ENCODE measurements around the gene KIF12.

DNA sequence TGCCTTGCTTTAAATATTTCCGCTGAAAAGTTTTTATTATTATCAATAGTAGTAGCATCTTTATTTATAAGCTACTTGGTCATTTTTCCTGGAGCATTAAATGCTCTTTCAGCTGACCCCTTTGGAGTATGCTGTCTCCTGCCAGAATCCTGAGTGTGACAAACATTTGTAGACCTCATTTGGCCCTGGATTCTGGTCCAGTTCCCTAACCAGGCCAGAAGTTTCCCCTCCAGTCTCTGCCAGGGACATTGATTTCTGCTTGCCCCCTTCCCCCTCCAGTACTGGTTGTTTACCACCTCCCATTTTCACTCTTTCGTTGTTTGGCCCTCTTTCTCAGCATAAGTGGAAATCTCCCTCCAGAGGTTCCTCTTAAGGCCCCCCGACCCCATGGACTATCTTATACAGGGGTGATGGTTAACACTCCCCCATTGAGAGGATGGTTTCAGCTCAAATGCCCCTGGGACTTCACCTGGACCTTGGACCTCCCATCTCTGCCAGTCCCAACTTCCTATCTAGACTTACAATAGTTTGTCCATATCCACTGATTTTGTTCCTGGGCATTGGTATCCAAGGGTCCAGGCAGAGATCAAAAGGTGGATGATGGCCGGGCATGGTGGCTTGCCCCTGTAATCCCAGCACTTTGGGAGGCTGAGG is 31.7 kb upstream of the KIF12 start:
- no peak for TF ChIP-seq EZH2 (IDR thresholded peaks at IDR 0.05; ENCODE audit: insufficient read depth, low read length)
- TF ChIP-seq, protein P1, sequence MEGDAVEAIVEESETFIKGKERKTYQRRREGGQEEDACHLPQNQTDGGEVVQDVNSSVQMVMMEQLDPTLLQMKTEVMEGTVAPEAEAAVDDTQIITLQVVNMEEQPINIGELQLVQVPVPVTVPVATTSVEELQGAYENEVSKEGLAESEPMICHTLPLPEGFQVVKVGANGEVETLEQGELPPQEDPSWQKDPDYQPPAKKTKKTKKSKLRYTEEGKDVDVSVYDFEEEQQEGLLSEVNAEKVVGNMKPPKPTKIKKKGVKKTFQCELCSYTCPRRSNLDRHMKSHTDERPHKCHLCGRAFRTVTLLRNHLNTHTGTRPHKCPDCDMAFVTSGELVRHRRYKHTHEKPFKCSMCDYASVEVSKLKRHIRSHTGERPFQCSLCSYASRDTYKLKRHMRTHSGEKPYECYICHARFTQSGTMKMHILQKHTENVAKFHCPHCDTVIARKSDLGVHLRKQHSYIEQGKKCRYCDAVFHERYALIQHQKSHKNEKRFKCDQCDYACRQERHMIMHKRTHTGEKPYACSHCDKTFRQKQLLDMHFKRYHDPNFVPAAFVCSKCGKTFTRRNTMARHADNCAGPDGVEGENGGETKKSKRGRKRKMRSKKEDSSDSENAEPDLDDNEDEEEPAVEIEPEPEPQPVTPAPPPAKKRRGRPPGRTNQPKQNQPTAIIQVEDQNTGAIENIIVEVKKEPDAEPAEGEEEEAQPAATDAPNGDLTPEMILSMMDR (IDR thresholded peaks at IDR 0.05; ENCODE audit: insufficient read depth, low read depth, low read length), result no peak

Measured in astrocyte (in vitro differentiated cells and primary cell).